Measurements from ENCODE around the gene SRC.

Gene SRC

DNA sequence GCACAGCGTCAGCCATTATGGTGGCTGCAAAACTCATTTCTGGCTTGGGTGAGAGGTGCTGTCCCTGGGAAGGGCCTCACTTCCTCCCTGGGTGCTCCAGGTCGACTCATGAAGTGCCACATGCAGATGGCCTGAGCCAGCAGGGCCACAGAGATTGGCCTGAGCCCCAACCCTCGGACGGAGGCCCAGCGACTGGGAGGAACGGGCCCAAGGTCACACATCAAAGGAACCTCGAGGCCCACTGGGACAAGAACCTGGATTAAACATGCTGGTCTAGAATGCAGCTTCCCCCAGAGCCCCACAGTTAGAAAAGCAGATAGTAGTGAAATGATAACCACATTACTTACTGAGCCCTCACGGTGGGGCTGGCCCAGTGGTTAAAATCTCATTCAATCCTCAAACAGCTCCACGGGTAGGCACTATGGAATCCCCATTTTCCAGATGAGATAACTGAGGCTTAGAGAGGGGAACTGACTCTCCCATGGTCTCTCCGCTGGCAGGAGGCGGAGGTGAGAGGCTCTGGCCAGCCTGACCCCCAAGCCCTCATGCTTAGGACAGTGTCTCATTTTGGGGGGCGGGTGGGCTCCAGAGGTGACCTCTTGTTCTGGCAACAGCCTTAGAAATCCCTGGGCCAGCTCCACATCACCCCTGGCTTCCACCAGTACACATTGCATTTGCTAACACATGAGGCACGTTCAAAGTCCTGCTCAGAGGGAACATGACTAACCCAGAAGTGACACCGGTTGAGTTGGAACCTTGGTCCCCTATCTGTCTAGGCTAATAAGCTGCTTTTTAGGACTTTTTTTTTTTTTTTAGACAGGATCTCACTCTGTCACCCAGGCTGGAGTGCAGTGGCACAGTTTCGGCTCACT lies 53.0 kb downstream of the SRC start:
- DNase-seq: no peak

DNA sequence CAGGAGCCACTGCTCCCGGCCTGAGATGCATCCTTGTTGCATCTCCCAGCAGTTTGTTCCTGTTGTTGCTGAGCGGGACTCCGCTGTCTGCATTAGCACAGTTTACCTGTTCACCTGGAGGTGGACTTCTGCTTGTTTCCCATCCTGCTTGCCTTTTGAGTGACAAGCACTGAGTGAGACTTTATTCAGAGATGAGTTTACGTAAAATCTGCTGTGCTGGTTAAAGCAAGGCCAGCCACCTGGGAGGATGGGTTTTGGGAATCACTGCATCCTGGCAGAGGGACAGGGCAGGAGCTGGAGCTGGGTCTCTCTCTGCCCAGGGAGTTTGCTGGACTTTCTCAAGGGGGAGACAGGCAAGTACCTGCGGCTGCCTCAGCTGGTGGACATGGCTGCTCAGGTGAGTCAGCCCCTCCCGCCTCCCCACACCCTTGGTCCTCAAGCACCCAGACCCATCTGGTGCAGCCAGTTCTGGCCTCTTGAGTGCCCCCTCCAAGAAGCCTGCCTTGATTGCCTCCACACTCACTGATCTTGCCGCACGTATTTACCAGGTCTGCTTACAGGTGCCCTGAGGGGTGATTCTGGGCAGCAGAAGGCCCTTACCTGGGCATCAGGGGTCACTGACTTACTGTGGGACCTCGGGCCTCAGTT lies 55.5 kb downstream of the SRC start:
- no peak for DNase-seq

DNA sequence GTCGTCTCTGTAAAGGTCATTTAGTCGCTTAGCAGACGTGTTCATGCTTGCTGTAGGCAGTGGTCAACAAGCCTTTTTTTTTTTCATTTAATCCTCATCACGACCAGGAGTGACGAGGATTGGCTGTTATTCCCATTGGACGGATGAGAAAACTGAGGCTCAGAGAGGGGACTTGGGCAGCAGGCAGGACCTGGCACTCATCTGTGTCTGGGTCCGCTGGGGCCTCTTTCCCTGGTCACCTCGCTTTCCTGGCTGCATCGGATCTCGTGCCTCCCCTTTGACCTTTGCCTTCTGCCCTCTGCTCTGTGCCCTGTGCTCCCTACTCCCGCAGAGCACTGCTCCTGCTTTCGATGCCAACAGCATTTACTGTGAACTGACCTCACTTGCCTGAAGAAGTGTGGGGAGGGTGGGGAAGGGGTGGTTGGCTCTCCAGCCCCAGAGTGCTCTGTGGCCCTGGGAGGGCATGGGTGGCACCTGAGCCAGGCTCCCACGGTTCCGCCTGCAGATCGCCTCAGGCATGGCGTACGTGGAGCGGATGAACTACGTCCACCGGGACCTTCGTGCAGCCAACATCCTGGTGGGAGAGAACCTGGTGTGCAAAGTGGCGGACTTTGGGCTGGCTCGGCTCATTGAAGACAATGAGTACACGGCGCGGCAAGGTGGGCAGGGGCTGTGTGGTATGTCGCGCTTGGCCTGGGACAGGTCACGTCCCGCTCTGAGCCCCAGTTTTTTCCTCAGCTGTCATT lies 56.2 kb downstream of the SRC start:
- no peak for DNase-seq

DNA sequence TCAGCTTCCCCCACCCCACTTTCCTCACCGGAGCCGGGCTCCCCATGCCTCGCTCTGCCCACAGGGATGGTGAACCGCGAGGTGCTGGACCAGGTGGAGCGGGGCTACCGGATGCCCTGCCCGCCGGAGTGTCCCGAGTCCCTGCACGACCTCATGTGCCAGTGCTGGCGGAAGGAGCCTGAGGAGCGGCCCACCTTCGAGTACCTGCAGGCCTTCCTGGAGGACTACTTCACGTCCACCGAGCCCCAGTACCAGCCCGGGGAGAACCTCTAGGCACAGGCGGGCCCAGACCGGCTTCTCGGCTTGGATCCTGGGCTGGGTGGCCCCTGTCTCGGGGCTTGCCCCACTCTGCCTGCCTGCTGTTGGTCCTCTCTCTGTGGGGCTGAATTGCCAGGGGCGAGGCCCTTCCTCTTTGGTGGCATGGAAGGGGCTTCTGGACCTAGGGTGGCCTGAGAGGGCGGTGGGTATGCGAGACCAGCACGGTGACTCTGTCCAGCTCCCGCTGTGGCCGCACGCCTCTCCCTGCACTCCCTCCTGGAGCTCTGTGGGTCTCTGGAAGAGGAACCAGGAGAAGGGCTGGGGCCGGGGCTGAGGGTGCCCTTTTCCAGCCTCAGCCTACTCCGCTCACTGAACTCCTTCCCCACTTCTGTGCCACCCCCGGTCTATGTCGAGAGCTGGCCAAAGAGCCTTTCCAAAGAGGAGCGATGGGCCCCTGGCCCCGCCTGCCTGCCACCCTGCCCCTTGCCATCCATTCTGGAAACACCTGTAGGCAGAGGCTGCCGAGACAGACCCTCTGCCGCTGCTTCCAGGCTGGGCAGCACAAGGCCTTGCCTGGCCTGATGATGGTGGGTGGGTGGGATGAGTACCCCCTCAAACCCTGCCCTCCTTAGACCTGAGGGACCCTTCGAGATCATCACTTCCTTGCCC lies 57.4 kb downstream of the SRC start:
- DNase-seq: no peak

DNA sequence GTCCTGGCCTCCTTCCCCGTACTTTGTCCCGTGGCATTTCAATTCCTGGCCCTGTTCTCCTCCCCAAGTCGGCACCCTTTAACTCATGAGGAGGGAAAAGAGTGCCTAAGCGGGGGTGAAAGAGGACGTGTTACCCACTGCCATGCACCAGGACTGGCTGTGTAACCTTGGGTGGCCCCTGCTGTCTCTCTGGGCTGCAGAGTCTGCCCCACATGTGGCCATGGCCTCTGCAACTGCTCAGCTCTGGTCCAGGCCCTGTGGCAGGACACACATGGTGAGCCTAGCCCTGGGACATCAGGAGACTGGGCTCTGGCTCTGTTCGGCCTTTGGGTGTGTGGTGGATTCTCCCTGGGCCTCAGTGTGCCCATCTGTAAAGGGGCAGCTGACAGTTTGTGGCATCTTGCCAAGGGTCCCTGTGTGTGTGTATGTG lies 58.5 kb downstream of the SRC start:
- no peak for DNase-seq

DNA sequence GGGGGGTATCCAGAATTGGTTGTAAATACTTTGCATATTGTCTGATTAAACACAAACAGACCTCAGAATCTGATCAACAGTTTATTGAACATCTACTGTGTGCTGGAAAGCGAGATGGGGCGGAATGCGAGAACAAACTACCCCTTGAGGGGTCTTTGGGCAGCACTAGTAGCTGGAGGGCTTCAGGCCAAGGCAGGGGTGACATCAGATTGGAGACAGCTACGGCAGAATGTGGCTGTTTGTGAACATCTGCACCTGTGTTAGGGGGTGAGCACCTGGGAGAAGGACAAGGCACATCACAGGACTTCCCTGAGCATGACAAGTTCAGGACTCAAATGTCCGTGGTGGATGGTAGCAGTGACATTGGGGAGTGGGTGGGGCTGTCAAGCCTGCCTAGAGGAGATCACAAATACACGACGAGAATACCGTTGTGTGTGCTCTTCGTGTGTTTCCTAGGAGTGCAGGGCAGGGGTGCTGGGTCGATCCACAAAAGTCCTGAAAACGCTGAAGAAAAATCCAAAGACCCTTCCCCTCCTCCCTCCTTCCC lies 59.5 kb downstream of the SRC start:
- no peak for DNase-seq

DNA sequence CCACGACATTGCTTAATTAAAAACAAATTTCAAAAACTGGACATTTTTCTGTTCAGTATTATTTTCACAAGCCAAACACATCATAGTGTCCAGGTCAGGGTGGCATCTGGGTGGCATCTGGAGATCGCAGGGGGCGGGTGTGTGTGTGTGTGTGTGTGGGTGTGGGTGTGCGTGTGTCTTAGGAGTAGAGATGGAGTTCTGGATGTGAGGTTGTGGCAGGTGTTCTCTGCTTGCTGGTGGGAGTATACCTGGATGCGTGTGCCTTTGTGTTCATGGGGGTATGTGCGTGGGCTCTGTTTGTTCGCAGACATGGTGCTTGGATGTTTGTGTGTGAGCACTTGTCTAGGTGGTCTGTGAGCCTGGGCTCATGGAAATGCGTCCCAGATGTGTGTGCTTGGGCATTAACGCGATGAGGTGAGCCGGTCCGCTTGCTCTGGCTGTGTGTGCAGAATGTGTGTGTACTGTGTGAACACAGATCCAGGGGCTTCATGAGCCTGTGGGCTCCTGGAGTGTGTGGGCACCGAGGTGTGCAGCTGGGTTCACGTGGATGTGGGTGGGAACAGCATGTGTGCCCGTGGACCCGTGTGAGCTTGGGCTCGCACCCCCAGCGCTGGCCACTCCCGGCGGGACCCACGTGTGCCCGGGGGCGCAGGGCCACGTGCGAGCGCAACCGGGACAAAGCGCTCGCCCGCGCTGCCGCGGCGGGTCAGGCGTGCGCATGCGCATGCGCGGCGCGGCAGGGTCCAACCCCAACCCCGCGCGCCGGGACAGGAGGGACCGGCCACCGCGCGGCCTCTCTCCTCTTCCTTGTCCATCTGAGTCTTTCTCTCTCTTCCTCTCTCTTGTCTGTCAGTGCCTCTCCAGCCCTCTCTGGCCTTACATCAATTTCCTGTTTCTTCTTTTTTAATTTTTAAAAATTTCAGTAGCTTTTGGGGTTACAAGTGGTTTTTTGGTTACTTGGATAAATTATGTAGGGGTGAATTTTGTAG lies 60.4 kb downstream of the SRC start:
- DNase-seq: peak; percentile 9

DNA sequence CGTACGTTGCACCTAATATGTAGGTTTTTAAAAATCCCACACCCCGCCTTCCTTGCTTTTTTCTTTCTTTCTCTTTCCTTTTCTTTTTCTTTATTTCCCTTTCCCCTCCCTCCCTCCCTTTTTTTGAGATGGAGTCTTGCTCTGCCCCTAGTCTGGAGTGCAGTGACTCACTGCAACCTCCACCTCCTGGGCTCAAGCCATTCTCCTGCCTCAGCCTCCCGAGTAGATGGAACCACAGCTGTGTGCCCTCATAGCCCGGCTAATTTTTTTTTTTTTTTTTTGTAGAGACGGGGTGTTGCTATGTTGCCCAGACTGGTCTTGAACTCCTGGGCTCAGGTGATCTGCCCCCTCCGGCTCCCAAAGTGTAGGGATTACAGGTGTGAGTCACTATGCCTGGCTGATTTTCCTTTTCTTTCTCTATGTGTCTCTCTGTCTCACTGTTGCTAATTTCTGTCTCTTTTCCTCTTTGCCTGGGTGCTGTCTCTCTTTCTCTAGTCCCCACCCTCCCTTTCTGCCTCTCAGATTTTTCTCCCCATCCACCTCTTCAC lies 61.2 kb downstream of the SRC start:
- DNase-seq: no peak

DNA sequence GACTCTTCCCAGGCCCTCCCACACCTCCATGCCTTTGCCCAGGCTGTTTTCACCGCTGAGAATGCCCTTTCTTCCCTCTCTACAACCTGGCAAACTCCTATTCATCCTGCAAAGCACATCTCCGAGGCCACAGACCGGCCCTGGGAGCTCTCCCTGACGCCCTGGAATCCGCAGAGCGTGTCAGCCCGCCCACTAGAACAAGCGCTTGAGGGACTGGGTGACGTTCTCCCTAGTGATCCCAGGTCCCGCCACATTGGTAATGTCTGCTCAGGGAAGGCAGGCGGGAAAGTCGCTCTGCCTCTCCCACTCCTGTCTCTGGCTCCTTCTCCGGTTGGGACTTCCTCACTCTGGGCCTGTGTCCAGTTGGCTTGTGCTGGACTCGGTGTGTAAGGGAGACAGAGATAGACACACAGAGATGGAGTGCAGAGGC lies 61.6 kb downstream of the SRC start:
- no peak for DNase-seq

DNA sequence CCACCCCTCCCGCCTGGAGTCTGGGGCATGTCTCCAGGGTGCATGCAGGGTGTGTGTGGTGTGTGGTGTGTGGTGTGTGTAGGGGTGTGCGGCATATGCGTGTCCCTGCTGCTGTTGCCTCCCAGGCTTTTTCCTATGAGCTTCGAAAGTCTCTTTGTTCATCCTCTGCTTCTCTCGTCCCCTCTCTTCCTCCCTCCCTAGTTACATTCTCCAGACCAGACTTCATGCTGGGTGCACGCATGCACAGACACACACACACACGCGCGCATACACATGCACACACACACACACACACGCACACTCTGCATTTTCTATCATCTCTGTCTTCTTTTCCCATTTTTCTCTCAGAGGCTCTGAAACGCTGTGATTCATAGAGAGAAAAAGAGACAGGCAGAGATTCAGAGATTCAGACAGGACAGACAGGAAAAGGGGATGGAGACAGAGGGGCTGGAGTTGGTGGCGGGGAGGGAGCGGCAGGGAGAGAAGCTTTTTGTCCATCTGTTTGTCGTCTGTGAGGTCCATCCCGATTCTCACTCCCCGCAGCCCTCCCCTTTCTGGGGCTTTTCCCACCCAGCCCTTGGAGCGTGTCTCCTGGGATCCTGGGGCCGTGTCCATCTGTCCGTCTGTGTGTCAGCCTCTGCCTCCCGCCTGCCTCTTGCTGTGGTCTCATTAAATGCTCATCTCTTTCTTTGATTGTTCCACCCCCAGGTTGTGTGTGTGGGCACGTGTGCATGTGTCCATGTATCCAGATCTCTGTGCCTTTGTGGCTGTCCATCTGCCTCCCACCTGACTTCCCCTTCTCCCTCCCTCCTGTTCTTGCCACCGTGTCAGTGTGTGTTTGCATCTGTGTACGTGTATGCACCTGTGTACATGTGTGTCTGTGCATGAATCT lies 62.6 kb downstream of the SRC start:
- DNase-seq: no peak

DNA sequence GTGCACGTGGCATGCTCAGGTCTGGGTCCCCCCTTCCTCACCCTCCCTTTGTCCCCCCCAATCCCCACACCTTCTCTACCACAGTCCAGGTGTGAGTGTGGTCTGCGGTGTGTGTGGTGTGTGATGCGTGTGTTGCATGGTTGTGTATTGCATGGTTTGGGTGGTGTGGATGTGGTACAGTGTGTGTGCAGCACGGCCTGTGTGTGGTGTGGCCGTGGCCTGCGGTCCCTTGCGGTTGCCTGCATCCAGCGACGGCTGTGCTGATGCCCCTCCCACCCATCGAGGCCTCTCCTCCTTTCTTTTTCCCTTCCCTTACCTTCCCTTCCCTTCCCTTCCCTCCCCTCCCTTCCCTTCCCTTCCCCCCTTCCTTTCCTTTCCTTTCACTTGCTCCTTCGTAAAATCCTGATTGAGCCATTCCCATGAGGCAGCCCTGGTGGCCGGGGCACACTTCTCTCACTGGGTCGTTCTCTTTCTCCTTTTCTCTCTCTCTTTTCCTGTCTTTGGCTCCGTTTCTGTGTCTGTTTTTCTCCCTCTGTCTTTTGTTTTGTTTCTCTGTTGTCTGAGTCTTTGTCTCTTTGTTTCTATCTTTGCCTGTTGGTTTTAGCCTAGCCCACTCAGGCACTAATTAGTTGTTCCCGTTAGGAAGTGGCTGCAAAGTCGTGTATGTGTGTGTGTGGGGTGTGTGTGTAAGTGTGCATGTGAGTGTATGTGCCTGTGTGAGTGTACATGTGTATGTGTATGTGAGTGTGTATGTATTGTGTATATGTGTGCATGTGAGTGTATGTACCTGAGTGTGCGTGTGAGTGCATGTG lies 65.7 kb downstream of the SRC start:
- no peak for DNase-seq

DNA sequence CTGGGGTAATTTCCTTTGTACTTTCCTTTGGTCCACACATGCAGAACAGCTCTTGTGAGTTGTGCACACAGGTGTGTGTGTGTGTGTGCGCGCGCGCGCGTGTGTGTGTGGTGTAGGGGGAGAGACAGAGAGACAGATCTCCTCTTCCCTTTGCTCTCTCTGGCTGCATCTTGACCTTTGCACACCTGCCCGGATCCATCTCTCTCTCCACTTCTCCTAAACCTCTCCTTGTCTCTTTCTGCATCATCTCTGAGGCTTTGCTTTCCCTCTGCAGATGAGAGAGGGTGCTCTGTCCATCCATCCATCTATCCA lies 67.0 kb downstream of the SRC start:
- DNase-seq: no peak

DNA sequence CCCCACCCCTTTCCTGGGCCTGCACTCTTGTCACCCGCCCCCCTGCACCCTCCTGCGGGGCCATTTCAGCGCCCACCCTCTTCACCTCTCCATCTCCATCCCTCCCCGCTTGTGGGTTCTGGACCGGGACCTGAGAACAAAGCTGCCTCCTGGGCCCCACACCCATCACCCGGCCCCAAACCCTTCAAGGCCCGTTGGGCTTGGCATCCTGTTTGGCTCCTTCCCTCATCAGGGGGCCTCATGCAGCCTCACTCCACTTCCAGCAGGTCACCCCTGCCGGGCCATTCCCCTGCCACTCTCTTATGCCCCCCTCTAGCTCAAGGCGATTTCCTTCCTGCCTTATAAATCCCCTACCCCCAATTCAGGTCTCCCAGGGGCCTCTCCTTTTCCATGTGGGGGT lies 67.4 kb downstream of the SRC start:
- no peak for DNase-seq

DNA sequence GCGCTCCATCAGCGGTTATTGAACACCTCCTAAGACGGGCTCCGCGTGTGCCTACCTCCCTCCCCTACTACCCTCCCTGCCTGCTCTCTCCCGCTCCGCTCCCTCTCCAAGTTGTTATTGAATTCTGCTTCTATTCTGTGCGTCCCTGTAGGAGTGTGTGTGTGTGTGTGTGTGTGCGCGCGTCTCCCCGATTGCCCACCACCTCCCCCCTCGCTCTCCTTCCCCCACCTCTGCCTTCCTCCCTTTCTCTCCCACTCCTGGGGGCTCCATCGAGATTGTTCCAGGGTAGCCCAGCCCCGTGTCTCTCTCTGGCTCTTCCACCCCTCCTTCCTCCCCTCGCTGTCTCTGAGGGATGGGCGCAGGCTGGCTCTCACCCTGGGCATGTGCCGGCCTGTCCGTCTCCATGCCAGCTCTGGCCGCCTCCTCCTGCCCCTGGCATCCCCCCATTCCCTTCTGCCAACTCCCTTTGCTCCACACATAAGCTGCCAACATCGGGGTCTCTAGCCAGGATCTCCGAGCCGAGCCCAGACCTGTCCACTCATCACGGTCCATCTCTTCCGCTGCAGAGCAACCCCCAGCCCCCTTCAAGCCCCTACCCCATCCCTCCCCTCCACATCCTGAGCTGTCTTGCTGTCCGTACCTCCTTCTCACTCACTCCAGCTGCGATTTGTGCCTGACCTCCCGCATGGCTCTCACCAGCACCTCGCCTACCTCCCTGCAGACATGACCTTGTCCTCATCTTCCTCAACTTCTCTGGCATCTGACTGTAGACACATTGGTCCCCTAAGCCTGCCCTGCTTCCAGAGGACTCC lies 68.5 kb downstream of the SRC start:
- DNase-seq: no peak

DNA sequence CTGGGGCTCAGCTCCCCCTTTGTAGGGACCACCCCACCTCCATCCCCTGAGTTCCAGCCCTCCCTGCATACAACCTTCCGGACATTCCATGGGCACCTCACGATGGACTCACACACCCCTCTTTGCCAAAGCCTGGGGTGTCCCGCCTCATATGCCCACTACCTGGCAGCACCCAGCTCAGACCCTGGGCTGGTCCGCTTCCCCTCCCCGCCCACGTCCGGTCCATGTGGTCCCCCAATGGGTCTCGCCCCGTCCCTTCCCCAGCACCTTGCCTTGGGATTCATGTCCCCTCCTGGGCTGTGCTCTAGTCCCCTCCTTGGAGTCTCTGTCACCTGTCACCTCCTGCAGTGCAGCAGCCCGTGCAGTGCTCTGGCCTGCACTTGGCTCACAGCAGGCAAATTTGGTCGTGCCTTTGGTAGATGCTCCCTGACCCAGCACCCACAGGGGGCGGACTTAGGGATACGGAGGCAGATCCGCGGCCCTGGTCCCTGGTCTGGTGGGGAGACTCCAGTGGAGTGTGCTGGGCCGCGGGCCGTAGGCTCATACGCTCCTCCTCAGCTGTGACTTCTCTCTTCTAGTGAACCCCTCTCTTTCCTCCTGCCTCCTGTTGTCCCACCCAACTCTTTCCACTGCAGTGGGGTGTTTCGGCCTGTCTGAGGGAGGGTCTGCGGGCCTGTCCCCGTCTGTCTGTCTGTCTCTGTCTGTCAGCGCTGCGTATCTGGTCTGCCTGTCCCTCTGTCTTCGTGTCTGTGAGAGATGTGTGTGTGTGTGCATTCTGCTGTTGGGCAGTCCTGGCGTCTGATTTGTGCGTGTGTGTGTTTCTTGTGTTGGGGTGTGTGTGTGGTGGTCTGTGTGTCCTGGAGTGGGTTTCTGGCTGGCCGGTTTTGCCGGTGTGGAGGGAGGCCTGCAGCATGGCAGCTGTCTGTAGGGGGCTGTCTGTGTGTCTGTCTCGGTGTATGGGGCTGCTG lies 69.5 kb downstream of the SRC start:
- no peak for DNase-seq

DNA sequence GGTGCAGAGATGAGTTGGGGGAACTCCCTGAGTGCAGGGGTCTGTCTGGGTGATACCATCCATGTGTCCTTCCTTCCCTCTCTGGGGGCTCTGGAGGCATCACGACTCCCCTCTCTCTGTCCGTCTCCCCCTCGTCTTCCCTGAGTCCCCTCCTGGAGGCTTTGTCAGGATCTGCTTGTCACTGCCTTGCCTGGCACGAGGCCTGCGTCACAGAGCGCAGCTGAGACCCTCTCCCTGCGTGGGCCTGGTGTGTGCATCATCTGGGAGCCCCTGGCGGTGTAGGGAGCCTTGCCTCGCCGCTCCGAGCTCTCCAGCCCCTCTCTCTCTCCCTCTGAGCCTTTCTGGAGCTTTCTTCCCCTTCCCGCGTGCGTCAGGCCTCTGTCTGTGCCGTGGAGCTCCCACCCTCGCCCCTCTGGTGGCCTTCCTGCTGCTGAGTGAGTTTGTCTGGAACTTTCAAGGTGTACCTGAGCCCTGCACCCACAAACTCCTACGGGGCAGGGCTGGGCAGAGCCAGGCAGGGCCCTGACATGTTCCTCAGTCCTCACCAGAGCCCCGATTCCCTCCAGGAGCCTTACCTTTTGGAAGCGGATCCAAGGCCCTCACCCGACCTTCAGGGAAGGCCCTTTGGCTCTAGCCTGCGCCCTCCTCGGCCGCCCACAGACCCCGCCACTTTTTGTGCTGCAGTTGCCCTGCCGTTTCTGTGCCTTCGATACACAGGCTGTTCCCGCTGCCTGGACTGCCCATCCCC lies 70.3 kb downstream of the SRC start:
- no peak for DNase-seq

Measured in KG1 (cell line).